ENCODE data around the gene RASAL1. TPM values are rescaled to one million over a fixed set of nuclear protein-coding genes. Genes with fewer than 3 reads are reported as not detected.

Gene RASAL1
- total RNA-seq, 1 experiment from 2014 or later = 16.0 TPM

DNA sequence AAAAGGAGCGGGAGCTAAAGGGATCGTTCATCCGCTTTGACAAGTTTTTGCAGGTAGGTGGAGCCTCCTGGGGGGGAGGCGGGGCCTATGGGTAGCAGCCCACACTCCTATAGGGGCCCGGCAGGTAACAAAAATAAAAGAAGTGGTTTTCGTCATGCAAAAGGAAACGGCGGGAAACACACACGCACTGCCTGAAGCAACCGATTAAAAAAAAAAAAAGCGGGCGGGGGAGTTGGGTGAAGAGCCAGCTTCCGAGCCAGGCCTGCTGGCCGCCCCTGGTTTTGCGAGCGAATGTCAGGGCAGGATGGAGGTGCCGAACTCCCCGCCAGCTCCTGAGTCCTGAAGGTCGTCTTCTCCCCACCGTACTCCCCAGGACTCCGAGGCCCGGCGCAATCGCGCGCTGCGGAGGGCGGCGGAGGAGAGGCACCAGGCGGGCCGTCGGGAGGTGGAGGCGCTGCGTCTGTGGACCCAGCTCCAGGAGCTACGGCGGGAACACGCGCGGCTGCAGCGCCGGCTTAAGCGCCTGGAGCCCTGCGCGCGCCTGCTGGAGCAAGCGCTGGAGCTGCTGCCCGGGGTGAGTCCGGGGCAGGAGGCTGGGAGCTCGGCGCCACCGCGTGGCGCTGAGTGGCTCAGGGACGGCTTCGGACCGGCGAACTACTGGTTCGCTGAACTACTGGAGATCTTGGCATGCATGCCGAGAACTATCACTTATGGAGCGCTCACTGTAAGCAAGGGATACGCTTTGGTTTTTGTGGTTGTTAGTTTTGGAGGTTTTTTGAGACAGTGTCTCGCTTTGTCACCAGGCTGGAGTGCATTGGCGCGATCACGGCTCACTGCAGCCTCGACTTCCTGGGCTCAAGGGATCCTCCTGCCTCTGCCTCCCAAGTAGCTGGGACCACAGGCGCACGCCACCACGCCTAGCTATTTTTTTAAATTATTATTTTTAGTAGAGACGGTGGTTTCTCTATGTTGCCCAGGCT lies 17.6 kb upstream of the RASAL1 start:
- RAD21 ChIA-PET (ENCODE audit: low non-redundant PET in 1 of 2, low total read pairs in 2 of 2, uncharacterized antibody in 2 of 2, unreplicated experiment in 2 of 2) = interaction anchor here (0.7 to 1.1 kb wide), 2 partner anchors 17 to 21 kb away, joined by 4 to 5 read pairs; no protein-coding TSS in a partner anchor
- H3K9ac ChIP-seq (ENCODE audit: low read length) = peak overlapping the region; percentile 48; the same call in 1 of the 2 replicates
- peak overlapping the region; percentile 43 to 56 for H3K4me3 ChIP-seq (replicated peaks in 1 of 2; ENCODE audit: low read depth in 1 of 2, low read length in 2 of 2)
- H3K79me2 ChIP-seq (ENCODE audit: insufficient read depth, low read length) = no peaks in the 10 kb centered on the region
- peak overlapping the region; percentile 77 for H2AFZ ChIP-seq (ENCODE audit: low read depth, low read length, poor library complexity, severe bottlenecking)
- DNase-seq (ENCODE audit: low read depth, low spot score) (peak; percentile 54), ATAC-seq (peak; percentile 82)
- no peaks in the 10 kb centered on the region for H3K36me3 ChIP-seq (ENCODE audit: control insufficient read depth in 1 of 2, insufficient read depth in 2 of 2, low read length in 2 of 2)
- intact Hi-C loops (cut with micrococcal nuclease) = loop anchor here (1.0 kb wide), 2 partner anchors 105 to 160 kb away; no protein-coding TSS in a partner anchor
- peaks cover 19 to 36% of the 10 kb centered on the region in 2 experiments for H3K4me1 ChIP-seq (ENCODE audit: control insufficient read depth in 1 of 2, insufficient read depth in 2 of 2, low read length in 2 of 2)
- POLR2A ChIA-PET = interaction anchor here (0.8 kb wide), 1 partner anchor 8 kb away, joined by 3 read pairs; no protein-coding TSS in a partner anchor
- no peaks in the 10 kb centered on the region for H3K9me3 ChIP-seq (ENCODE audit: control insufficient read depth in 1 of 2, insufficient read depth in 1 of 2, low read depth in 1 of 2, low read length in 2 of 2)
- peak overlapping the region; percentile 44 for H3K27ac ChIP-seq (ENCODE audit: low read depth, low read length)
- H4K20me1 ChIP-seq (ENCODE audit: insufficient read depth) = no peaks in the 10 kb centered on the region
- TF ChIP-seq, protein P1, sequence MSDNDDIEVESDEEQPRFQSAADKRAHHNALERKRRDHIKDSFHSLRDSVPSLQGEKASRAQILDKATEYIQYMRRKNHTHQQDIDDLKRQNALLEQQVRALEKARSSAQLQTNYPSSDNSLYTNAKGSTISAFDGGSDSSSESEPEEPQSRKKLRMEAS (IDR thresholded peaks at IDR 0.05) = peak; percentile 90
- TF ChIP-seq, protein P2, sequence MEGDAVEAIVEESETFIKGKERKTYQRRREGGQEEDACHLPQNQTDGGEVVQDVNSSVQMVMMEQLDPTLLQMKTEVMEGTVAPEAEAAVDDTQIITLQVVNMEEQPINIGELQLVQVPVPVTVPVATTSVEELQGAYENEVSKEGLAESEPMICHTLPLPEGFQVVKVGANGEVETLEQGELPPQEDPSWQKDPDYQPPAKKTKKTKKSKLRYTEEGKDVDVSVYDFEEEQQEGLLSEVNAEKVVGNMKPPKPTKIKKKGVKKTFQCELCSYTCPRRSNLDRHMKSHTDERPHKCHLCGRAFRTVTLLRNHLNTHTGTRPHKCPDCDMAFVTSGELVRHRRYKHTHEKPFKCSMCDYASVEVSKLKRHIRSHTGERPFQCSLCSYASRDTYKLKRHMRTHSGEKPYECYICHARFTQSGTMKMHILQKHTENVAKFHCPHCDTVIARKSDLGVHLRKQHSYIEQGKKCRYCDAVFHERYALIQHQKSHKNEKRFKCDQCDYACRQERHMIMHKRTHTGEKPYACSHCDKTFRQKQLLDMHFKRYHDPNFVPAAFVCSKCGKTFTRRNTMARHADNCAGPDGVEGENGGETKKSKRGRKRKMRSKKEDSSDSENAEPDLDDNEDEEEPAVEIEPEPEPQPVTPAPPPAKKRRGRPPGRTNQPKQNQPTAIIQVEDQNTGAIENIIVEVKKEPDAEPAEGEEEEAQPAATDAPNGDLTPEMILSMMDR (IDR thresholded peaks at IDR 0.05 in 2 of 3, conservative IDR thresholded peaks at IDR 0.05 in 1 of 3; ENCODE audit: borderline replicate concordance in 1 of 3, insufficient read depth in 1 of 3, low read depth in 2 of 3, low read length in 2 of 3) = peak; percentile 41 to 83 (median 52)
- no peak for TF ChIP-seq TCF7L2 (IDR thresholded peaks at IDR 0.05; ENCODE audit: borderline replicate concordance, extremely low read depth, insufficient read depth, insufficient read length)
- TF ChIP-seq SP1 (IDR thresholded peaks at IDR 0.05; ENCODE audit: low read depth) = no peak
- no peak for TF ChIP-seq EZH2 (IDR thresholded peaks at IDR 0.05)
- no peak; the same call in 1 of the 2 replicates for TF ChIP-seq CBX3 (IDR thresholded peaks at IDR 0.05; ENCODE audit: low read depth)
- TF ChIP-seq, protein P3, sequence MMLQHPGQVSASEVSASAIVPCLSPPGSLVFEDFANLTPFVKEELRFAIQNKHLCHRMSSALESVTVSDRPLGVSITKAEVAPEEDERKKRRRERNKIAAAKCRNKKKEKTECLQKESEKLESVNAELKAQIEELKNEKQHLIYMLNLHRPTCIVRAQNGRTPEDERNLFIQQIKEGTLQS (IDR thresholded peaks at IDR 0.05) = no peak
- TF ChIP-seq, protein P4, sequence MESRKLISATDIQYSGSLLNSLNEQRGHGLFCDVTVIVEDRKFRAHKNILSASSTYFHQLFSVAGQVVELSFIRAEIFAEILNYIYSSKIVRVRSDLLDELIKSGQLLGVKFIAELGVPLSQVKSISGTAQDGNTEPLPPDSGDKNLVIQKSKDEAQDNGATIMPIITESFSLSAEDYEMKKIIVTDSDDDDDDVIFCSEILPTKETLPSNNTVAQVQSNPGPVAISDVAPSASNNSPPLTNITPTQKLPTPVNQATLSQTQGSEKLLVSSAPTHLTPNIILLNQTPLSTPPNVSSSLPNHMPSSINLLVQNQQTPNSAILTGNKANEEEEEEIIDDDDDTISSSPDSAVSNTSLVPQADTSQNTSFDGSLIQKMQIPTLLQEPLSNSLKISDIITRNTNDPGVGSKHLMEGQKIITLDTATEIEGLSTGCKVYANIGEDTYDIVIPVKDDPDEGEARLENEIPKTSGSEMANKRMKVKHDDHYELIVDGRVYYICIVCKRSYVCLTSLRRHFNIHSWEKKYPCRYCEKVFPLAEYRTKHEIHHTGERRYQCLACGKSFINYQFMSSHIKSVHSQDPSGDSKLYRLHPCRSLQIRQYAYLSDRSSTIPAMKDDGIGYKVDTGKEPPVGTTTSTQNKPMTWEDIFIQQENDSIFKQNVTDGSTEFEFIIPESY (IDR thresholded peaks at IDR 0.05; ENCODE audit: extremely low read depth, insufficient replicate concordance, low read length) = no peak
- TF ChIP-seq EZH2phosphoT487 (IDR thresholded peaks at IDR 0.05; ENCODE audit: borderline replicate concordance) = no peak
- peak; percentile 89 for TF ChIP-seq RAD21 (IDR thresholded peaks at IDR 0.05; ENCODE audit: low read depth)
- TF ChIP-seq POLR2AphosphoS5 (IDR thresholded peaks at IDR 0.05; ENCODE audit: low read depth, low read length) = no peak
- BruUV-seq (replicated peaks) = no TSS peak
- peak overlapping the region; percentile 80 for H3K4me2 ChIP-seq (ENCODE audit: low read length)
- no peaks in the 10 kb centered on the region for H3K9me2 ChIP-seq (ENCODE audit: insufficient read depth)
- CTCF ChIA-PET = interaction anchor here (0.7 to 2.6 kb wide), 16 partner anchors 8 to 253 kb away, joined by 3 to 25 read pairs (median 4); partner anchors contain the start of gene RASAL1
- H3K27me3 ChIP-seq (ENCODE audit: insufficient read depth, low read length) = no peaks in the 10 kb centered on the region
